OCI-LY3 (cell line): ENCODE data around the gene PRDM16.

ENCODE experiments used
- H2AFZ ChIP-seq: fragments of 200-600, 300-600 bp; shearing (Covaris generic); 2 replicates; pipeline ENCODE4 v1.6.0; 2014; ENCODE audit warnings: antibody characterized with exemption, low read depth, low read length
- H3K27ac ChIP-seq: fragments of 200-600, 300-600 bp; sonication (generic); 2 replicates; pipeline ENCODE4 v1.5.1; 2014; ENCODE audit warnings: mild to moderate bottlenecking, low read length, moderate library complexity, mixed read lengths
- H3K27me3 ChIP-seq: fragments of 200-600, 300-600 bp; sonication (generic); 2 replicates; pipeline ENCODE4 v1.6.1; 2014; ENCODE audit warnings: low read depth, low read length, mixed read lengths
- H3K36me3 ChIP-seq: fragments of 200-600, 300-600 bp; sonication (generic); replicated peaks from 2 replicates; pipeline ENCODE3; 2014; ENCODE audit warnings: low read depth, low read length, mixed read lengths
- H3K4me1 ChIP-seq: fragments of 300-600, 200-600 bp; sonication (generic); 2 replicates; pipeline ENCODE4 v1.6.1; 2014; ENCODE audit warnings: low read length, mixed read lengths
- H3K4me2 ChIP-seq: fragments of 200-600, 300-600 bp; sonication (generic); 2 replicates; pipeline ENCODE4 v1.6.1; 2014; ENCODE audit warnings: low read length, mixed read lengths
- H3K4me3 ChIP-seq: fragments of 300-600, 200-600 bp; sonication (generic); 2 replicates; pipeline ENCODE4 v1.5.1; 2014; ENCODE audit warnings: antibody characterized with exemption, mild to moderate bottlenecking, low read length, moderate library complexity
- H3K79me2 ChIP-seq: fragments of 300-600, 200-600 bp; shearing (Covaris generic); 2 replicates; pipeline ENCODE4 v1.6.1; 2014; ENCODE audit warnings: mild to moderate bottlenecking, low read length, mixed read lengths
- H3K9ac ChIP-seq: fragments of 300-600, 200-600 bp; shearing (Covaris generic); 2 replicates; pipeline ENCODE4 v1.6.0; 2014; ENCODE audit warnings: mild to moderate bottlenecking, low read length, moderate library complexity
- H3K9me3 ChIP-seq: fragments of 200-600, 300-600 bp; shearing (Covaris generic); 2 replicates; pipeline ENCODE4 v1.6.1; 2014; ENCODE audit warnings: low read length, mixed read lengths; ENCODE audit not compliant: insufficient read depth
- H4K20me1 ChIP-seq: fragments of 200-600, 300-600 bp; sonication (generic); 2 replicates; pipeline ENCODE4 v1.6.1; 2016; ENCODE audit warnings: low read length, mixed read lengths; ENCODE audit not compliant: insufficient read depth
- EZH2phosphoT487 ChIP-seq: fragments of 200-600 bp; shearing (Covaris generic); IDR thresholded peaks from 2 replicates; pipeline ENCODE4 v1.6.1; 2018; ENCODE audit warnings: antibody characterized with exemption, mixed run types, low read depth
- TF ChIP-seq, protein P1 (sequence below): fragments of 200-600, 300-600 bp; sonication (generic); IDR thresholded peaks from 2 replicates; pipeline ENCODE4 v1.5.1; 2014; ENCODE audit warnings: antibody characterized with exemption, low read length, low read depth

PRDM16 gene

DNA sequence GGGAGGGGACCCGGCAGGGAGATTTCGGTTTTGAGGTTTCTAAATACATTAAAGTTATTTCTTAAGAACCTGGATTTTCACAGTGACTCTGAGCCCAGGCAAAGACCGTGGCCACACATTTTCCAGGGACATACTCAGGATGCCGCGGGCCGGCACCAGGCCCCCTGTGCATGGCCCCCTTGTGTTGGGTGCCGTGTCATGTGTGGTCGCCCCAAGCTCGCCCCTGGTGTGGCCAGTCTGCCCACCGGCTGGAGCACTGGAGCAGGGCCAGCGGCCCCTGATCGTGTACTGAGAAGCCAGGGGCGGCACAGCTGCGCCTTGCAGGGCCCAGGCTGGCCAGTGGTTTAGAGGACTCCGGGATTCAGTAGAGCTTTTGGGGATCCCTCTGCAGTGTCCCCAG is 412.0 kb downstream of the PRDM16 start:
- Histone ChIP-seq H3K27me3 (peaks cover 3% of the 10 kb centered on the region; the same call in 1 of the 2 replicates), H4K20me1 (no peaks in the 10 kb centered on the region), H3K4me1 (no peaks in the 10 kb centered on the region), H3K27ac (no peak overlapping the region), H3K9me3 (no peaks in the 10 kb centered on the region), H2AFZ (no peak overlapping the region), H3K4me2 (no peak overlapping the region), H3K4me3 (no peak overlapping the region), H3K9ac (no peak overlapping the region), H3K36me3 (no peaks in the 10 kb centered on the region), H3K79me2 (no peaks in the 10 kb centered on the region)
- TF ChIP-seq, protein P1, sequence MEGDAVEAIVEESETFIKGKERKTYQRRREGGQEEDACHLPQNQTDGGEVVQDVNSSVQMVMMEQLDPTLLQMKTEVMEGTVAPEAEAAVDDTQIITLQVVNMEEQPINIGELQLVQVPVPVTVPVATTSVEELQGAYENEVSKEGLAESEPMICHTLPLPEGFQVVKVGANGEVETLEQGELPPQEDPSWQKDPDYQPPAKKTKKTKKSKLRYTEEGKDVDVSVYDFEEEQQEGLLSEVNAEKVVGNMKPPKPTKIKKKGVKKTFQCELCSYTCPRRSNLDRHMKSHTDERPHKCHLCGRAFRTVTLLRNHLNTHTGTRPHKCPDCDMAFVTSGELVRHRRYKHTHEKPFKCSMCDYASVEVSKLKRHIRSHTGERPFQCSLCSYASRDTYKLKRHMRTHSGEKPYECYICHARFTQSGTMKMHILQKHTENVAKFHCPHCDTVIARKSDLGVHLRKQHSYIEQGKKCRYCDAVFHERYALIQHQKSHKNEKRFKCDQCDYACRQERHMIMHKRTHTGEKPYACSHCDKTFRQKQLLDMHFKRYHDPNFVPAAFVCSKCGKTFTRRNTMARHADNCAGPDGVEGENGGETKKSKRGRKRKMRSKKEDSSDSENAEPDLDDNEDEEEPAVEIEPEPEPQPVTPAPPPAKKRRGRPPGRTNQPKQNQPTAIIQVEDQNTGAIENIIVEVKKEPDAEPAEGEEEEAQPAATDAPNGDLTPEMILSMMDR = no peak
- no peak for TF ChIP-seq EZH2phosphoT487

DNA sequence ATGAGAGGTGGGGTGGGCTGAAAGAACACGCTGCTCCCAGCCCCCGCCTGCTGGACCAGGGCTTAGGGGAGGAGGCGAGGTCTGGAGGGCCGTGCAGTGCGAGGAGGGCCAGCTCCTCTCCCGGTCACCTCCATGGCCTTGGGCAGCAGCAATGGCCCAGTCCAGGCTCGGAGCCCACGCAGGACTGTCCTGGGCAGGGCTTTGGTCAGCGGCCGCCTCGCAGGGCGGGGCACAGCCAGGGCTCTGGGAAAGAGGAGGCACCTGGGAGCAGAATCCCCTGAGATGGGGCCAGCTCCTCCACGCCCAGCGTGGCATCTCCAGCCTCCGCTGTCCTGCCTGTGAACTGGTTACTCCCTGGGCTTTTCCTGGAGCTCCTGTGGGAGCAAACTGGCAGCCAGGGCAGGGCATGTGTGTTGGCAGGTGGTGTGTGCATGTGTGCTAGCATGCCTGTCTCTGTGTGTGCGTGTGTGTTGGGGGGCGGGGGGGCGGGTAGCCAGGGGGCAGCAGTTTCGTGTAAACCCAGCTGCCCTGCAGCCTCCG is 412.9 kb downstream of the PRDM16 start:
- H3K79me2 ChIP-seq = no peaks in the 10 kb centered on the region
- no peak overlapping the region for H3K9ac ChIP-seq
- H3K4me2 ChIP-seq = no peak overlapping the region
- H3K9me3 ChIP-seq = no peaks in the 10 kb centered on the region
- H3K4me1 ChIP-seq = no peaks in the 10 kb centered on the region
- H4K20me1 ChIP-seq = no peaks in the 10 kb centered on the region
- no peaks in the 10 kb centered on the region for H3K36me3 ChIP-seq
- H3K27ac ChIP-seq = no peak overlapping the region
- no peak overlapping the region for H2AFZ ChIP-seq
- peaks cover 3% of the 10 kb centered on the region; the same call in 1 of the 2 replicates for H3K27me3 ChIP-seq
- TF ChIP-seq EZH2phosphoT487 = no peak
- TF ChIP-seq, protein P1 = no peak
- no peak overlapping the region for H3K4me3 ChIP-seq

DNA sequence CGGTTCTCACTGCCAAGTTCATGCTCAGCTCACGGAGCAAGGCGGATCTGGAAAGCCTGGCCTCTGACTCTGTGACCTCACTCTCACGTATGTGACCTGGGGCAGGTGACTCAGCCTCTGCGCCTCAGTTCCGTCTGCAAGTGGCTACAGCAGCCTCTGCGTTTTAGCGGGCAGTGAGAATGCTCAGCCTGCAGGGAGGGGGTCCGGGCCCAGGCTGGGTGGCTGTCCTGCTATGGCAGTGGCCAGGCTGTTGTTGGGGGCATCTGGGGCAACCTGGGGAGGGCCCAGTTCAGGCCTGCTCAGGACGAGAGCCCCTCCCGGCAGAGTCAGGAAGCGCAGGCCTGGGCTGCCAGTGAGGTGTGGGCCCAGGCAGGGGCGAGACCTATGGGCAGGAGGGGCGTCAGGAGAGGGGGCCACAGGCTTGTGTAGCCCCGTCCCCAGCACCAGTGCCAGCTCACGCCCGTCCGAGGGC is 413.4 kb downstream of the PRDM16 start:
- H3K9ac ChIP-seq = no peak overlapping the region
- H3K4me1 ChIP-seq = no peaks in the 10 kb centered on the region
- no peaks in the 10 kb centered on the region for H3K9me3 ChIP-seq
- 0 out of 2 replicates have a peak overlapping the region, but pooled peaks have one; percentile 28 for H3K4me2 ChIP-seq
- no peak for TF ChIP-seq EZH2phosphoT487
- TF ChIP-seq, protein P1 = peak; percentile 34
- H3K4me3 ChIP-seq = no peak overlapping the region
- no peaks in the 10 kb centered on the region for H3K79me2 ChIP-seq
- H4K20me1 ChIP-seq = no peaks in the 10 kb centered on the region
- H3K27me3 ChIP-seq = peaks cover 3% of the 10 kb centered on the region; the same call in 1 of the 2 replicates
- no peak overlapping the region for H2AFZ ChIP-seq
- no peaks in the 10 kb centered on the region for H3K36me3 ChIP-seq
- H3K27ac ChIP-seq = no peak overlapping the region

DNA sequence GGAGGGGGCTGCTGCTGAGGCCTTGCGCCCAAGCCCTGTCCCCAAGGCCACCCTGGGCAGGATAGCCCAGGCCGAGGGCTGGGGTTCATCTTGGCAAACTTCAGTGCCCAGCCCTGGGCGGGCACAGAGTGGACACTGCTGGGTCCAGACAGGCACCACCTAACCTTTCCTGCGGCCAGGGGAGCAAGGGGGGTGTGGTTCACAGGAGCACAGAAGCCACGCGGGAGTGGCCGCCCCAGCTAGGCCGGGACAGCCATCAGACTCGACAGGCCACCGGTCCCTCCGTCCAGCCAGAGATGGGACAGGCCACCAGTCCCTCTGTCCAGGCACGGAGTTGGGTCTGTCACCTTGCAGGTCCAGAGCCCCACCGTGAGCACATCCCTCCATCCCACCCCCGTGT is 414.4 kb downstream of the PRDM16 start:
- Histone ChIP-seq H3K27ac (no peak overlapping the region), H3K4me3 (no peak overlapping the region), H3K4me2 (no peak overlapping the region), H3K9ac (no peak overlapping the region), H3K79me2 (no peaks in the 10 kb centered on the region), H2AFZ (no peak overlapping the region), H3K4me1 (no peaks in the 10 kb centered on the region), H3K27me3 (peaks cover 6% of the 10 kb centered on the region; the same call in 1 of the 2 replicates), H4K20me1 (no peaks in the 10 kb centered on the region), H3K9me3 (no peaks in the 10 kb centered on the region), H3K36me3 (no peaks in the 10 kb centered on the region)
- TF ChIP-seq, protein P1 = no peak
- no peak for TF ChIP-seq EZH2phosphoT487
